ENCODE results near the gene PEX12. TPM values are rescaled to one million over a fixed set of nuclear protein-coding genes. Genes with fewer than 3 reads are reported as not detected.

The PEX12 gene
- total and polyA plus RNA-seq, 2 of the 4 experiments (the other 2 are of a cell fraction): 4.5 to 7.9 TPM

DNA sequence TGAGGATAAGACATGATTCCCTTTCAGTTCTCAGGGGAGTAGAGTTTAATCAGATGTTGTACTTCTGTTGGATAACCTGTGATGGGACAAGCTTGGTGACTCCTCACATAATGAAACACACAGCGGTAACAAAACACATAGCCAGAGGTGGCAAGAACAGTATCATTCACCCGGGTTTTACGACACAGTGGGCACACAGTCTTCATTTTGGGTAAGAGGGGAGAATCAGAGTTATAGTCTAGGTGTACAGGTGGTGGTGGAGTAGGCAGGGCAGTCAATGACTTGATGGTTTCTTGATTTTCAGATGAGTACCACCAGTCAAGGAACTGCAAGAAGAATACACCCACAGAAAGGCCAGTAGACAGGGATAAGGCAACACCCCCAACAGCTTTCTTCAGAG lies 2.6 kb downstream of the PEX12 start:
- Histone ChIP-seq H2AK5ac (ENCODE audit: low read depth, low read length) (no peak overlapping the region), H2BK5ac (ENCODE audit: low read depth, low read length, poor library complexity, severe bottlenecking) (no peak overlapping the region), H4K8ac (ENCODE audit: low read depth in 2 of 2, low read length in 2 of 2) (no peak overlapping the region), H3K36me3 (ENCODE audit: control insufficient read depth, insufficient read depth, low read length) (peaks cover 6% of the 10 kb centered on the region), H3K14ac (replicated peaks; ENCODE audit: low read depth, low read length) (no peak overlapping the region), H2BK20ac (ENCODE audit: low read depth, low read length) (no peak overlapping the region), H3K9ac (ENCODE audit: low read depth, low read length) (no peak overlapping the region), H3K56ac (ENCODE audit: extremely low read depth, insufficient read depth, low read length) (no peak overlapping the region), H4K91ac (ENCODE audit: insufficient read depth, low read depth, low read length) (no peak overlapping the region), H2BK15ac (ENCODE audit: low read depth, low read length) (no peak overlapping the region), H4K5ac (ENCODE audit: low read depth, low read length) (no peak overlapping the region), H3K23ac (ENCODE audit: low read depth, low read length) (no peak overlapping the region), H2AFZ (replicated peaks; ENCODE audit: low read length, poor library complexity) (no peak overlapping the region), H3K27ac (ENCODE audit: insufficient read depth, low read length) (no peak overlapping the region), H3K4me2 (ENCODE audit: low read depth, low read length) (no peak overlapping the region), H3K9me3 (ENCODE audit: control insufficient read depth, insufficient read depth, low read length) (no peaks in the 10 kb centered on the region), H3K4ac (ENCODE audit: low read depth, low read length) (no peak overlapping the region), H3K18ac (ENCODE audit: low read depth, low read length) (no peak overlapping the region), H3K9me1 (ENCODE audit: insufficient read depth, low read length) (peaks cover 8% of the 10 kb centered on the region; the same call in 1 of the 2 replicates), H3K4me1 (ENCODE audit: control insufficient read depth, insufficient read depth, low read length) (peaks cover 2% of the 10 kb centered on the region), H2AK9ac (replicated peaks; ENCODE audit: low read depth, low read length, poor library complexity) (no peak overlapping the region), H2BK120ac (ENCODE audit: low read depth, low read length) (no peak overlapping the region), H3K79me1 (ENCODE audit: low read depth in 1 of 2, low read length in 2 of 2) (peaks cover 28 to 32% of the 10 kb centered on the region in 2 experiments), H4K20me1 (ENCODE audit: insufficient read depth, low read length) (no peaks in the 10 kb centered on the region), H3K27me3 (ENCODE audit: control insufficient read depth, insufficient read depth, low read length) (no peaks in the 10 kb centered on the region), H3K4me3 (ENCODE audit: insufficient read depth, low read depth, low read length) (no peak overlapping the region)
- CTCF ChIA-PET: no interaction called here
- dilution Hi-C loops (cut with HindIII; ENCODE audit: low sequenced_read_pairs, unreplicated experiment) (no loop called here), in situ Hi-C loops (cut with MboI; ENCODE audit: low sequenced_read_pairs) (loop anchor here (25.0 kb wide), 1 partner anchor 588 kb away; the partner anchor contains the start of gene LIG3), intact Hi-C loops (cut with micrococcal nuclease) (no loop called here)
- TF ChIP-seq MAZ (IDR thresholded peaks at IDR 0.05; ENCODE audit: borderline replicate concordance, low read depth, low read length): no peak
- TF ChIP-seq, protein P1, sequence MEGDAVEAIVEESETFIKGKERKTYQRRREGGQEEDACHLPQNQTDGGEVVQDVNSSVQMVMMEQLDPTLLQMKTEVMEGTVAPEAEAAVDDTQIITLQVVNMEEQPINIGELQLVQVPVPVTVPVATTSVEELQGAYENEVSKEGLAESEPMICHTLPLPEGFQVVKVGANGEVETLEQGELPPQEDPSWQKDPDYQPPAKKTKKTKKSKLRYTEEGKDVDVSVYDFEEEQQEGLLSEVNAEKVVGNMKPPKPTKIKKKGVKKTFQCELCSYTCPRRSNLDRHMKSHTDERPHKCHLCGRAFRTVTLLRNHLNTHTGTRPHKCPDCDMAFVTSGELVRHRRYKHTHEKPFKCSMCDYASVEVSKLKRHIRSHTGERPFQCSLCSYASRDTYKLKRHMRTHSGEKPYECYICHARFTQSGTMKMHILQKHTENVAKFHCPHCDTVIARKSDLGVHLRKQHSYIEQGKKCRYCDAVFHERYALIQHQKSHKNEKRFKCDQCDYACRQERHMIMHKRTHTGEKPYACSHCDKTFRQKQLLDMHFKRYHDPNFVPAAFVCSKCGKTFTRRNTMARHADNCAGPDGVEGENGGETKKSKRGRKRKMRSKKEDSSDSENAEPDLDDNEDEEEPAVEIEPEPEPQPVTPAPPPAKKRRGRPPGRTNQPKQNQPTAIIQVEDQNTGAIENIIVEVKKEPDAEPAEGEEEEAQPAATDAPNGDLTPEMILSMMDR (conservative IDR thresholded peaks at IDR 0.05; ENCODE audit: low read depth, low read length): no peak
- no peak for TF ChIP-seq RCOR1 (IDR thresholded peaks at IDR 0.05; ENCODE audit: insufficient replicate concordance, low read length)
- TF ChIP-seq MXI1 (IDR thresholded peaks at IDR 0.05; ENCODE audit: borderline replicate concordance, low read depth, low read length): no peak
- POLR2A ChIA-PET (ENCODE audit: unreplicated experiment): no interaction called here
- BruUV-seq (replicated peaks): no TSS peak
- ATAC-seq (ENCODE audit: low read depth): no peak
- WGBS, 2 experiments (ENCODE audit: extremely low coverage in 2 of 2, insufficient read length in 1 of 2): no CpG with 5 or more reads among the region's 3 CpGs
- no peak for DNase-seq

All from IMR-90 (cell line).